ENCODE data around the gene OPA1.

Gene OPA1

DNA sequence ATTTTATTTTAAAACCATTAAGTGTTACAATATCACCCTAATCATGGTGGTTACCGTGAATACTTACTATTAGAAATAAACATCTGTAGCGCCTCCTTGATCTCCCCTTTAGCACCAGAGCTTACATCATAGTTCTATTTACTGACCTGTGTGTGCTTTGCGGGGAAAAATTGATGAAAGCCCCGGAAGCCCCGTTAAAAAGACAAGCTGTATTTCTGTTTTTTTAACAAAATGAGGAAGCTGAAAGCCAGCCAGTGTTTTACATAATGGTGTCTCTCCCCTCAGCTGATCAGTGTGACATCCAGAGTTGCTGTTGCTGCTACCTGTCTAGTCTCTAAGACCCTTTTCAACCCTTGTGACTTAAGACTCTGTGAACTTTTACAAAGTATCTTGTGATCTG lies 100.8 kb downstream of the OPA1 start:
- H3K27me3 ChIP-seq (ENCODE audit: insufficient read depth, low read depth) = no peaks in the 10 kb centered on the region
- no peaks in the 10 kb centered on the region for H3K4me1 ChIP-seq (ENCODE audit: low read depth, poor library complexity, severe bottlenecking)
- no peaks in the 10 kb centered on the region for H3K79me2 ChIP-seq (ENCODE audit: insufficient read depth, low read depth)
- no peak overlapping the region for H3K27ac ChIP-seq
- H3K36me3 ChIP-seq (ENCODE audit: insufficient read depth) = peaks cover 3% of the 10 kb centered on the region; the same call in 1 of the 2 replicates
- H3K9ac ChIP-seq = no peak overlapping the region
- no peak overlapping the region for H2AFZ ChIP-seq (ENCODE audit: low read depth)
- no peaks in the 10 kb centered on the region for H4K20me1 ChIP-seq (ENCODE audit: insufficient read depth)
- no peak overlapping the region for H3K4me3 ChIP-seq (IDR thresholded peaks at IDR 0.05; ENCODE audit: insufficient read depth, low read depth, low read length)
- no peak overlapping the region for H3K4me2 ChIP-seq
- TF ChIP-seq, protein P1, sequence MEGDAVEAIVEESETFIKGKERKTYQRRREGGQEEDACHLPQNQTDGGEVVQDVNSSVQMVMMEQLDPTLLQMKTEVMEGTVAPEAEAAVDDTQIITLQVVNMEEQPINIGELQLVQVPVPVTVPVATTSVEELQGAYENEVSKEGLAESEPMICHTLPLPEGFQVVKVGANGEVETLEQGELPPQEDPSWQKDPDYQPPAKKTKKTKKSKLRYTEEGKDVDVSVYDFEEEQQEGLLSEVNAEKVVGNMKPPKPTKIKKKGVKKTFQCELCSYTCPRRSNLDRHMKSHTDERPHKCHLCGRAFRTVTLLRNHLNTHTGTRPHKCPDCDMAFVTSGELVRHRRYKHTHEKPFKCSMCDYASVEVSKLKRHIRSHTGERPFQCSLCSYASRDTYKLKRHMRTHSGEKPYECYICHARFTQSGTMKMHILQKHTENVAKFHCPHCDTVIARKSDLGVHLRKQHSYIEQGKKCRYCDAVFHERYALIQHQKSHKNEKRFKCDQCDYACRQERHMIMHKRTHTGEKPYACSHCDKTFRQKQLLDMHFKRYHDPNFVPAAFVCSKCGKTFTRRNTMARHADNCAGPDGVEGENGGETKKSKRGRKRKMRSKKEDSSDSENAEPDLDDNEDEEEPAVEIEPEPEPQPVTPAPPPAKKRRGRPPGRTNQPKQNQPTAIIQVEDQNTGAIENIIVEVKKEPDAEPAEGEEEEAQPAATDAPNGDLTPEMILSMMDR (conservative IDR thresholded peaks at IDR 0.05; ENCODE audit: low read depth, low read length) = no peak

DNA sequence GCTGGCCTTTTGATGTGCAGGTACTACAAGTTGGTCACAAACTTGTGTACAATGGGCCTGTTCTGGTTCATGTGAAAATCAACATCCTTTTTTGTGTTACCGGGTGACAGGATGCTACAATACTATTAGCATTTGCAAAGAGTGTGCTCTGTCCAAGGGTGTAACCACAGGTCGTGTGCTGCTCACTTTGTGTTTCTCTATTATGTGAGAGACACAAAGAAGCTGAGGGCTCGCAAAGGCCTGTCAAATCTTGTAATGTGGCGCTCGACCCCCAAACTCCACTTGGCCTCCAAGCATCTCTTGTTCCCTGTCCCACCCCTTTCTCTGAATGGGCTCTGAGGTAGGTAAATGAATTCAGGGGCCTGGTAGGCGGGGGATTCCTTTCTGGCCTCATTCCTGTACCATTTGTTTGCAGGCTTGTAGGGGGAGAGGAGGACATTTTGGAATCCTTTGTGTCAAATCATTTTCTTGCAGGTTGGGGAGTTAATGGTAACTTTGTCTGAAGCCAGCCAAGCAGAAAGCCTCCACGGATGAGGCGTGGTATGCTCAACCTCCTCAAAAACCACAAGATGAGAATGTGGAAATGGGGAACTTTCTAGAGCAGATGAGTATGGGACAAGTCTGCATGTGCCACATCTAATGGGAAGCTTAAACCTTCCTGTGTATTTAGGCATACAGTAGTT lies 109.1 kb downstream of the OPA1 start:
- H3K9ac ChIP-seq = no peak overlapping the region
- no peak overlapping the region for H2AFZ ChIP-seq (ENCODE audit: low read depth)
- H3K4me2 ChIP-seq = no peak overlapping the region
- H3K79me2 ChIP-seq (ENCODE audit: insufficient read depth, low read depth) = no peaks in the 10 kb centered on the region
- no peak overlapping the region for H3K4me3 ChIP-seq (IDR thresholded peaks at IDR 0.05; ENCODE audit: insufficient read depth, low read depth, low read length)
- TF ChIP-seq, protein P1 (conservative IDR thresholded peaks at IDR 0.05; ENCODE audit: low read depth, low read length) = no peak
- no peaks in the 10 kb centered on the region for H3K36me3 ChIP-seq (ENCODE audit: insufficient read depth)
- no peaks in the 10 kb centered on the region for H3K4me1 ChIP-seq (ENCODE audit: low read depth, poor library complexity, severe bottlenecking)
- H4K20me1 ChIP-seq (ENCODE audit: insufficient read depth) = no peaks in the 10 kb centered on the region
- H3K27me3 ChIP-seq (ENCODE audit: insufficient read depth, low read depth) = no peaks in the 10 kb centered on the region
- no peak overlapping the region for H3K27ac ChIP-seq

DNA sequence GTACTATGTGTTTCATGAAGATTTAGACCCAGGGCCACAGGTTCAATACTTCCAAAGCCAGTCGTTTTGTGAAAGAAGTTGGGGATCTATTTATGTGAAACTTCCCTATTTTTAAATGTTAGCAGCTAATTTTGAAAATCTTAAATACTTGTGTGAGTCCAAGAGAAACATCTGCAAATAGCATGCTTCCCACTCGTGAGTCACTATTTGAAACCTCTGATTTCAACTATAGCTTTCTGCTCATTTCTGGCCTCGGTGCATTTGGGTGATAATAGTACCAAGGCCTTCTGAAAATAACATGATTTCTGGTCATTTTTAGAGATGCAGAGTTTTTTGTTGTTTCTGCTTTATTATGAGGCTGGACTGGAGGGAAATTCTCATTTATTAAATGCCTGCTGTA lies 110.0 kb downstream of the OPA1 start:
- Histone ChIP-seq H3K9ac (no peak overlapping the region), H3K27me3 (ENCODE audit: insufficient read depth, low read depth) (no peaks in the 10 kb centered on the region), H3K27ac (no peak overlapping the region), H2AFZ (ENCODE audit: low read depth) (no peak overlapping the region), H3K36me3 (ENCODE audit: insufficient read depth) (no peaks in the 10 kb centered on the region), H3K79me2 (ENCODE audit: insufficient read depth, low read depth) (no peaks in the 10 kb centered on the region), H3K4me1 (ENCODE audit: low read depth, poor library complexity, severe bottlenecking) (no peaks in the 10 kb centered on the region), H3K4me2 (no peak overlapping the region), H3K4me3 (IDR thresholded peaks at IDR 0.05; ENCODE audit: insufficient read depth, low read depth, low read length) (no peak overlapping the region), H4K20me1 (ENCODE audit: insufficient read depth) (no peaks in the 10 kb centered on the region)
- TF ChIP-seq, protein P1 (conservative IDR thresholded peaks at IDR 0.05; ENCODE audit: low read depth, low read length) = no peak

DNA sequence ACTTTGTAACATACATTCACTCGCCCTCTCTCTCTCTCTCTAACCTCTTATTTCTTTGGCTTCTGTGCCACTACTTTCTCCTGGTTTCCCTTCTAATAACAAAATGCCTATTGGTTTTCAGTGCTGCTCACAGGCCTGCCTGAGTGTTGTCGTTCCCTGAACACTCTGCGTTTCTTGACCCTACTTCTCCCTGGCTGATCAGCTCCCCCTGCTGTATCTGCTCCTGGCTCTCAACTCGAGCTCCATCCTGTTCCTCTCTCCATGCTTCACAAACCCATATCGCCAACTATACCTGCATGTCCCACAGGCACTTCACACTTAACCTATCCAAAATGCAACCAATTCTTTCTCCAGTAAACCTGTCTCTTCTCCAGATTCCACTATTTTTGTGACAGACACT lies 111.4 kb downstream of the OPA1 start:
- Histone ChIP-seq H3K79me2 (ENCODE audit: insufficient read depth, low read depth) (no peaks in the 10 kb centered on the region), H3K9ac (no peak overlapping the region)

More for the DNA sequence above, 111.4 kb downstream of the OPA1 start:
- no peak overlapping the region for H2AFZ ChIP-seq (ENCODE audit: low read depth)
- H3K4me2 ChIP-seq = no peak overlapping the region
- H3K36me3 ChIP-seq (ENCODE audit: insufficient read depth) = no peaks in the 10 kb centered on the region
- TF ChIP-seq, protein P1 (conservative IDR thresholded peaks at IDR 0.05; ENCODE audit: low read depth, low read length) = no peak
- no peak overlapping the region for H3K27ac ChIP-seq
- no peaks in the 10 kb centered on the region for H3K27me3 ChIP-seq (ENCODE audit: insufficient read depth, low read depth)
- no peaks in the 10 kb centered on the region for H4K20me1 ChIP-seq (ENCODE audit: insufficient read depth)
- no peaks in the 10 kb centered on the region for H3K4me1 ChIP-seq (ENCODE audit: low read depth, poor library complexity, severe bottlenecking)
- H3K4me3 ChIP-seq (IDR thresholded peaks at IDR 0.05; ENCODE audit: insufficient read depth, low read depth, low read length) = no peak overlapping the region

All from KMS-11 (cell line).